K562 (cell line): Measurements from ENCODE around the gene ARMS2. TPM values are rescaled to one million over a fixed set of nuclear protein-coding genes. Genes with fewer than 3 reads are reported as not detected.

ENCODE experiments used
- ATAC-seq: fragments of 200-7000 bp; cut with Tn5 transposase; 3 replicates; pipeline ENCODE4 v1.9.1; 2020; ENCODE audit warnings: moderate library complexity
- BruUV-seq: library from RNA; stranded (reverse); fragments of 400-500 nt; replicated peaks from 2 replicates; lab custom pipeline; 2021; lab: Mats Ljungman, UMichigan
- CTCF ChIA-PET: fragments of 300-600 bp; formaldehyde crosslinking; extraction: SDS; loops from one replicate; lab custom pipeline; 2021; ENCODE audit warnings: low intra/inter-chr PET ratio; lab: Yijun Ruan, JAX
- POLR2A ChIA-PET: fragments of 300-600, 350-650 bp; sonication (Branson Sonifier 250); formaldehyde crosslinking; extraction: SDS; loops from one replicate; lab custom pipeline; 2021; ENCODE audit warnings: antibody characterized with exemption, inconsistent platforms; lab: Yijun Ruan, JAX
- DNase-seq, 4 experiments: peaks; one replicate each; pipeline versions ENCODE4 v3.0.0 to v3.0.0-alpha.2; 2011 to 2018; ENCODE audit warnings: low spot score in 3 of 4, mixed read lengths in 3 of 4; ENCODE audit errors: extremely low read depth in 1 of 4
- FAIRE-seq: peaks from 2 replicates; lab custom pipeline; 2011; peaks lifted over from hg19 to GRCh38; lab: Jason Lieb, UNC
- H2AFZ ChIP-seq: 2 replicates; pipeline ENCODE4 v1.6.0; 2011; ENCODE audit warnings: low read depth, low read length, control low read depth, inconsistent platforms
- H3K27ac ChIP-seq: fragments of 200-600 bp; 3 replicates; pipeline ENCODE4 v1.8.0; 2011; ENCODE audit warnings: low read depth, mild to moderate bottlenecking, control low read depth, inconsistent platforms, low read length, moderate library complexity, mixed read lengths; ENCODE audit errors: extremely low read depth
- H3K27me3 ChIP-seq, 2 experiments: fragments of 300-600 bp in 1 of 2; 2 replicates in 1 of 2; 3 replicates in 1 of 2; pipeline versions ENCODE4 v1.6.0 to v1.8.0; 2011; ENCODE audit warnings: inconsistent platforms in 2 of 2, low read length in 2 of 2, mild to moderate bottlenecking in 1 of 2, mixed read lengths in 1 of 2, moderate library complexity in 1 of 2; ENCODE audit not compliant: control insufficient read depth in 2 of 2, insufficient read depth in 2 of 2
- H3K36me3 ChIP-seq: fragments of 300-600 bp; 3 replicates; pipeline ENCODE4 v1.8.0; 2011; ENCODE audit warnings: mild to moderate bottlenecking, low read length, inconsistent platforms; ENCODE audit not compliant: control insufficient read depth, insufficient read depth
- H3K4me1 ChIP-seq, 2 experiments: fragments of 200-600 bp in 1 of 2; replicated peaks in 1 of 2; 2 replicates in 1 of 2; 3 replicates in 1 of 2; pipeline versions ENCODE4 v1.5.1 to v1.8.0; 2011; ENCODE audit warnings: inconsistent platforms in 2 of 2, low read length in 2 of 2, mild to moderate bottlenecking in 1 of 2, mixed read lengths in 1 of 2, moderate library complexity in 1 of 2; ENCODE audit not compliant: control insufficient read depth in 2 of 2, insufficient read depth in 2 of 2
- H3K4me2 ChIP-seq: 2 replicates; pipeline ENCODE4 v1.6.1; 2011; ENCODE audit warnings: low read length, control low read depth, inconsistent platforms, mixed read lengths; ENCODE audit not compliant: insufficient read depth
- H3K4me3 ChIP-seq: fragments of 200-600 bp; sonication (generic), shearing (Covaris generic); 2 replicates; pipeline ENCODE4 v1.5.1; 2016; ENCODE audit warnings: control low read depth, inconsistent platforms
- H3K79me2 ChIP-seq: fragments of 200-600 bp; 3 replicates; pipeline ENCODE4 v1.8.0; 2011; ENCODE audit warnings: low read length, inconsistent platforms; ENCODE audit not compliant: control insufficient read depth, insufficient read depth
- H3K9ac ChIP-seq, 2 experiments: 2 replicates each; pipeline versions ENCODE4 v1.6.0 to v1.6.1; 2011; ENCODE audit warnings: low read depth in 2 of 2, low read length in 2 of 2, control low read depth in 1 of 2, inconsistent platforms in 1 of 2, mild to moderate bottlenecking in 1 of 2, mixed read lengths in 1 of 2; ENCODE audit not compliant: insufficient read depth in 1 of 2
- H3K9me1 ChIP-seq: one replicate; pipeline ENCODE4 v1.6.0; 2011; ENCODE audit warnings: inconsistent platforms, mild to moderate bottlenecking, low read length, moderate library complexity; ENCODE audit not compliant: control insufficient read depth, insufficient read depth
- H3K9me3 ChIP-seq: replicated peaks from 2 replicates; pipeline ENCODE4 v1.5.1; 2011; ENCODE audit warnings: low read depth, low read length, inconsistent platforms; ENCODE audit not compliant: control insufficient read depth, insufficient read depth
- H4K20me1 ChIP-seq: replicated peaks from 2 replicates; pipeline ENCODE4 v1.6.1; 2011; ENCODE audit warnings: low read length, inconsistent platforms, mixed read lengths; ENCODE audit not compliant: control insufficient read depth, insufficient read depth
- CREM ChIP-seq: IDR thresholded peaks from 2 replicates; pipeline ENCODE4 v1.6.1; 2014; ENCODE audit warnings: antibody characterized with exemption, low read depth
- FOS ChIP-seq: IDR thresholded peaks from 3 replicates; pipeline ENCODE4 v1.6.1; 2011; ENCODE audit not compliant: insufficient read length; ENCODE audit errors: extremely low read depth
- KLF1 ChIP-seq: fragments of 450-650 bp; IDR thresholded peaks from 2 replicates; pipeline ENCODE4 v1.6.1; 2016; ENCODE audit warnings: missing genetic modification characterization, missing compliant biosample characterization
- MTA1 ChIP-seq: fragments of 450-650 bp; IDR thresholded peaks from 2 replicates; pipeline ENCODE4 v1.6.1; 2017; ENCODE audit warnings: borderline replicate concordance
- MTF1 ChIP-seq: fragments of 250-450 bp; sonication (Bioruptor Pico); IDR thresholded peaks from 2 replicates; pipeline ENCODE4 v1.9.0; 2021; ENCODE audit warnings: moderate library complexity, mild to moderate bottlenecking, inconsistent platforms, borderline replicate concordance
- MXI1 ChIP-seq: IDR thresholded peaks from 2 replicates; pipeline ENCODE4 v1.6.1; 2011; ENCODE audit warnings: low read depth, mild to moderate bottlenecking, improper control_type of control experiment, low read length
- PKNOX1 ChIP-seq: fragments of 450-650 bp; IDR thresholded peaks from 2 replicates; pipeline ENCODE4 v1.6.1; 2016
- TARDBP ChIP-seq: fragments of 450-650 bp; IDR thresholded peaks from 2 replicates; pipeline ENCODE4 v1.6.1; 2016
- ZNF134 ChIP-seq: fragments of 250-450 bp; sonication (Bioruptor Pico); conservative IDR thresholded peaks from 2 replicates; pipeline ENCODE4 v1.4.0; 2020
- ZNF561 ChIP-seq: fragments of 450-650 bp; formaldehyde crosslinking; conservative IDR thresholded peaks from 2 replicates; pipeline ENCODE4 v1.4.0; 2020; ENCODE audit warnings: mild to moderate bottlenecking, moderate library complexity
- ZNF77 ChIP-seq: fragments of 250-450 bp; sonication (Bioruptor Pico); IDR thresholded peaks from 2 replicates; pipeline ENCODE4 v1.5.0; 2020
- WGBS: fragments of 100-300 bp; shearing (Covaris generic); methylation state at CpG from one replicate; pipeline ENCODE4 v1.1.6; 2016; ENCODE audit warnings: low coverage, mixed read lengths; ENCODE audit not compliant: insufficient coverage; ENCODE audit errors: missing lambda C conversion rate; 5-methylcytosine and 5-hydroxymethylcytosine counted together
- in situ Hi-C: fragments of 300-500 bp; cut with MboI; formaldehyde crosslinking; loops from 4 replicates; pipeline ENCODE4 v1.15.0; 2018; ENCODE audit warnings: inconsistent platforms, mixed read lengths
- intact Hi-C: fragments of 100-400 bp; cut with micrococcal nuclease; formaldehyde crosslinking; loops from 2 replicates; pipeline ENCODE4 v1.14.2; 2022
- polyA plus RNA-seq, 8 experiments: library from polyadenylated mRNA; depleted of rRNA in 4 of 8; stranded (reverse) in 5 of 8; unstranded in 3 of 8; fragments of >200 nt; fragmentation: Nextera tagmentation in 2 of 8; fragmentation: Illumina TruSeq in 1 of 8; extraction: Ambion mirVana in 2 of 8; extraction: Trizol in 1 of 8; gene quantifications; 2 replicates each; pipeline versions ENCODE4 v1.2.1 to v1.2.3, GENCODE V29; 2011 to 2014; ENCODE audit warnings: inconsistent platforms in 1 of 8, missing spikeins in 1 of 8
- total RNA-seq, 7 experiments: library from RNA; depleted of rRNA in 6 of 7; stranded (reverse); fragments of >200 nt in 6 of 7; fragmentation: Illumina TruSeq in 2 of 7; extraction: Trizol in 2 of 7; gene quantifications; 2 replicates each; pipeline versions ENCODE4 v1.2.1 to v1.2.3, GENCODE V29; 2011 to 2021; ENCODE audit warnings: low replicate concordance in 1 of 7
- TF ChIP-seq, protein P1 (sequence below), 2 experiments: IDR thresholded peaks in 1 of 2; conservative IDR thresholded peaks in 1 of 2; 2 replicates each; pipeline ENCODE4 v1.6.1; 2016; ENCODE audit warnings: low read depth in 2 of 2, mild to moderate bottlenecking in 1 of 2, missing compliant biosample characterization in 1 of 2, missing genetic modification characterization in 1 of 2, moderate library complexity in 1 of 2

Gene ARMS2
- total and polyA plus RNA-seq, 9 of the 15 experiments (the other 6 are each of a cell fraction or from before 2014, with no cell fraction given), result not detected

- Histone ChIP-seq H3K4me1 (no peaks in the 10 kb centered on the region), H4K20me1 (no peaks in the 10 kb centered on the region), H3K36me3 (no peaks in the 10 kb centered on the region), H3K9me1 (no peaks in the 10 kb centered on the region), H3K4me2 (no peak overlapping the region)
- DNase-seq, result no peak
- TF ChIP-seq MTA1 (no peak), MXI1 (no peak)
- TF ChIP-seq, all 486 proteins: peak for 0
- ATAC-seq (no peak), FAIRE-seq (no peak)
- H3K27ac ChIP-seq, result no peak overlapping the region
- CTCF ChIA-PET, result no interaction called here
- no peak overlapping the region for H3K9ac ChIP-seq
- in situ Hi-C loops (loop anchor here (25.0 kb wide), 1 partner anchor 309 kb away; no protein-coding TSS in a partner anchor), intact Hi-C loops (no loop called here)
- POLR2A ChIA-PET, result no interaction called here
- no peak overlapping the region for H2AFZ ChIP-seq
- H3K27me3 ChIP-seq, result no peaks in the 10 kb centered on the region
- H3K9me3 ChIP-seq, result no peaks in the 10 kb centered on the region
- BruUV-seq, result no TSS peak
- no peak overlapping the region for H3K4me3 ChIP-seq
- H3K79me2 ChIP-seq, result no peaks in the 10 kb centered on the region
These were observed 8.5 kb upstream of the ARMS2 start for GRCh38 chr10:122445904-122446303.

- POLR2A ChIA-PET, result interaction anchor here (0.7 to 0.8 kb wide), 2 partner anchors 999 to 1677 kb away, joined by 3 to 4 read pairs; no protein-coding TSS in a partner anchor
These were observed 7.6 kb upstream of the ARMS2 start for GRCh38 chr10:122446668-122447423.

More at GRCh38 chr10:122446668-122447423, 7.6 kb upstream of the ARMS2 start:
- Histone ChIP-seq H2AFZ (no peak overlapping the region), H3K79me2 (no peaks in the 10 kb centered on the region), H3K9me3 (no peaks in the 10 kb centered on the region), H3K9me1 (no peaks in the 10 kb centered on the region), H4K20me1 (no peaks in the 10 kb centered on the region), H3K4me3 (no peak overlapping the region), H3K9ac (no peak overlapping the region), H3K4me1 (no peaks in the 10 kb centered on the region)
- intact Hi-C loops (no loop called here), in situ Hi-C loops (loop anchor here (25.0 kb wide), 1 partner anchor 310 kb away; no protein-coding TSS in a partner anchor)
- DNase-seq, result peak in 2 of 4 experiments; percentile 2 to 7
- no TSS peak for BruUV-seq
- no peak for FAIRE-seq
- ATAC-seq, result no peak
- no peak for TF ChIP-seq ZNF134 (CRISPR knock-in tag)
- peak; percentile 49; the same call in 1 of the 2 replicates for TF ChIP-seq PKNOX1
- TF ChIP-seq FOS, result no peak
- TF ChIP-seq, protein P1, sequence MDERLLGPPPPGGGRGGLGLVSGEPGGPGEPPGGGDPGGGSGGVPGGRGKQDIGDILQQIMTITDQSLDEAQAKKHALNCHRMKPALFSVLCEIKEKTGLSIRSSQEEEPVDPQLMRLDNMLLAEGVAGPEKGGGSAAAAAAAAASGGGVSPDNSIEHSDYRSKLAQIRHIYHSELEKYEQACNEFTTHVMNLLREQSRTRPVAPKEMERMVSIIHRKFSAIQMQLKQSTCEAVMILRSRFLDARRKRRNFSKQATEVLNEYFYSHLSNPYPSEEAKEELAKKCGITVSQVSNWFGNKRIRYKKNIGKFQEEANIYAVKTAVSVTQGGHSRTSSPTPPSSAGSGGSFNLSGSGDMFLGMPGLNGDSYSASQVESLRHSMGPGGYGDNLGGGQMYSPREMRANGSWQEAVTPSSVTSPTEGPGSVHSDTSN (CRISPR knock-in tag; IDR thresholded peaks at IDR 0.05; ENCODE audit: low read depth), result no peak
- TF ChIP-seq, protein P1 (tag; conservative IDR thresholded peaks at IDR 0.05; ENCODE audit: low read depth), result 0 out of 2 replicates have a peak, but pooled peaks have one; percentile 7
- TF ChIP-seq TARDBP, result no peak
- no peak for TF ChIP-seq CREM
- TF ChIP-seq KLF1 (tag), result no peak
- no peak for TF ChIP-seq ZNF77 (CRISPR knock-in tag)
- no peak for TF ChIP-seq ZNF561 (CRISPR knock-in tag)
- no peak for TF ChIP-seq MTF1 (CRISPR knock-in tag)
- TF ChIP-seq, all 486 proteins: peak for 2
- Histone ChIP-seq H3K4me2 (no peak overlapping the region), H3K36me3 (no peaks in the 10 kb centered on the region), H3K27me3 (no peaks in the 10 kb centered on the region), H3K27ac (no peak overlapping the region)
- WGBS, result 0% methylated on average over 2 of the region's 2 CpGs
- CTCF ChIA-PET, result no interaction called here
